Measurements from ENCODE around the gene JAK1.

The JAK1 gene

DNA sequence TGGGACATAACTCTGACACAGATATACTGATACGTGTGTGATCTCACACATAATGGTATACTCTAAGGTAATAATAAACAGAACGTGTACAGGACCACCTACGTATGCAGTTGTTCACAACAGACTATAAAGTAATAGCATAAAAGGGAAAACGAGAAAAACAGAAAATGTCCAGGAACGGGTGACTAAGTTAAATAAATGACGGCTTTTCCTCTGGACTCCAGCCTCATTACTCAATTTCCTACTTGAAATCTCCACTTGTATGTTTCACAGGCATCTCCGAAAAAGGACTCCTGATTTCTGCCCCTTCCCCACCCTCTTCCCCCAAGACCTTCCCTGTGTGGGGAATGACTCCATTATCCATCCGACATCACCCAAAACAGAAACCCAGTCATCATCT, 95.1 kb downstream of the JAK1 start:
- in situ Hi-C loops (cut with MboI; ENCODE audit: low pct_unique_long_range_greater_than_20kb, low sequenced_read_pairs, unreplicated experiment) = loop anchor here (25.0 kb wide), 1 partner anchor 166 kb away; no protein-coding TSS in a partner anchor
- no peak for DNase-seq (ENCODE audit: low spot score)
- TF ChIP-seq, protein P1, sequence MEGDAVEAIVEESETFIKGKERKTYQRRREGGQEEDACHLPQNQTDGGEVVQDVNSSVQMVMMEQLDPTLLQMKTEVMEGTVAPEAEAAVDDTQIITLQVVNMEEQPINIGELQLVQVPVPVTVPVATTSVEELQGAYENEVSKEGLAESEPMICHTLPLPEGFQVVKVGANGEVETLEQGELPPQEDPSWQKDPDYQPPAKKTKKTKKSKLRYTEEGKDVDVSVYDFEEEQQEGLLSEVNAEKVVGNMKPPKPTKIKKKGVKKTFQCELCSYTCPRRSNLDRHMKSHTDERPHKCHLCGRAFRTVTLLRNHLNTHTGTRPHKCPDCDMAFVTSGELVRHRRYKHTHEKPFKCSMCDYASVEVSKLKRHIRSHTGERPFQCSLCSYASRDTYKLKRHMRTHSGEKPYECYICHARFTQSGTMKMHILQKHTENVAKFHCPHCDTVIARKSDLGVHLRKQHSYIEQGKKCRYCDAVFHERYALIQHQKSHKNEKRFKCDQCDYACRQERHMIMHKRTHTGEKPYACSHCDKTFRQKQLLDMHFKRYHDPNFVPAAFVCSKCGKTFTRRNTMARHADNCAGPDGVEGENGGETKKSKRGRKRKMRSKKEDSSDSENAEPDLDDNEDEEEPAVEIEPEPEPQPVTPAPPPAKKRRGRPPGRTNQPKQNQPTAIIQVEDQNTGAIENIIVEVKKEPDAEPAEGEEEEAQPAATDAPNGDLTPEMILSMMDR (IDR thresholded peaks at IDR 0.05; ENCODE audit: extremely low read depth, insufficient read depth, missing control alignments) = no peak

GRCh38 chr1:64867266-64867665, 99.1 kb downstream of the JAK1 start:
- DNase-seq (ENCODE audit: low spot score) = no peak
- in situ Hi-C loops (cut with MboI; ENCODE audit: low pct_unique_long_range_greater_than_20kb, low sequenced_read_pairs, unreplicated experiment) = loop anchor here (25.0 kb wide), 1 partner anchor 170 kb away; no protein-coding TSS in a partner anchor
- TF ChIP-seq, protein P1 (IDR thresholded peaks at IDR 0.05; ENCODE audit: extremely low read depth, insufficient read depth, missing control alignments) = no peak

DNA sequence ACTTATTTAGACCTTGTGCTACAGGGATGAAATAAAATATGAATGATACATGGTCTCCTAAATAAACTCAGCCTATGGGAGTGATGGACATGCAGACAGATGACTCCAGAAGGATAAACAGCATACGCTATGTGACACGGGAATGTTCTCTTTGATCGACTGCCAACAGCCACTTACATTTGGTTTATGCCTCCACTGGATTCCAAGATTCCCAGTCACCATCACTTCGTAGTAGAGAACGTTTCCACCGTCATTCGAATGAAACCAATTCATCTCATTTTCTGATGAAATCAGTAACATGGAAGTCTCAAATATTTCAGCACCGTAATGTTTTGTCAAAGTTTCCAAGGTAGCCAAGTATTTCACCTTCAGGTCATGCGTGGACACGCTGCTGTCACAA, 99.7 kb downstream of the JAK1 start:
- no peak for DNase-seq (ENCODE audit: low spot score)
- TF ChIP-seq, protein P1 (IDR thresholded peaks at IDR 0.05; ENCODE audit: extremely low read depth, insufficient read depth, missing control alignments) = no peak
- in situ Hi-C loops (cut with MboI; ENCODE audit: low pct_unique_long_range_greater_than_20kb, low sequenced_read_pairs, unreplicated experiment) = loop anchor here (25.0 kb wide), 1 partner anchor 171 kb away; no protein-coding TSS in a partner anchor

GRCh38 chr1:64865105-64865757, 101.1 kb downstream of the JAK1 start:
- in situ Hi-C loops (cut with MboI; ENCODE audit: low pct_unique_long_range_greater_than_20kb, low sequenced_read_pairs, unreplicated experiment) = loop anchor here (25.0 kb wide), 1 partner anchor 172 kb away; no protein-coding TSS in a partner anchor
- TF ChIP-seq, protein P1 (IDR thresholded peaks at IDR 0.05; ENCODE audit: extremely low read depth, insufficient read depth, missing control alignments) = no peak
- no peak for DNase-seq (ENCODE audit: low spot score)

GRCh38 chr1:64864018-64864940, 102.1 kb downstream of the JAK1 start:
- TF ChIP-seq, protein P1 (IDR thresholded peaks at IDR 0.05; ENCODE audit: extremely low read depth, insufficient read depth, missing control alignments) = peak; percentile 5
- in situ Hi-C loops (cut with MboI; ENCODE audit: low pct_unique_long_range_greater_than_20kb, low sequenced_read_pairs, unreplicated experiment) = loop anchor here (25.0 kb wide), 1 partner anchor 173 kb away; no protein-coding TSS in a partner anchor
- DNase-seq (ENCODE audit: low spot score) = peak; percentile 76

DNA sequence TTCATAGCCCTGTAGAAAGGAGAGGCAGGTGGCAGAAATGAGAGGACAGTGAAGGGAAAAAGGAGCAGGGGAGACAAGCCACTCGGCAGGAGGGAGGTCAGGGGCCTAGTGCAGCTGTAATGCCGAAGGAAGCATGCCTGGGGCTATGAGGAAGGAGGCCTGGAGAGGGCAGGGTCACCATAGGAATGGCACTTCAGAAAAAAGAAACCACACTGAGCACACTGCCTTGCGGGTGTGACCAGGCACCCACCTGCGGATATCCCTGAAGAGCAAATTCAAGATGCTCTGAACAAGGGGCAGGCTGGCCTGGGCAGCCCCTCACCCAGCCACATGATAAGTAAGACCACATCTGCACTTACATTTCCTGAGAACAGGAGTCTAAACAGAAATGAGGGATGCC, 104.7 kb downstream of the JAK1 start:
- no peak for DNase-seq (ENCODE audit: low spot score)
- in situ Hi-C loops (cut with MboI; ENCODE audit: low pct_unique_long_range_greater_than_20kb, low sequenced_read_pairs, unreplicated experiment) = loop anchor here (25.0 kb wide), 1 partner anchor 176 kb away; no protein-coding TSS in a partner anchor

More for the DNA sequence above, 104.7 kb downstream of the JAK1 start:
- TF ChIP-seq, protein P1 (IDR thresholded peaks at IDR 0.05; ENCODE audit: extremely low read depth, insufficient read depth, missing control alignments) = peak; percentile 37

All from GM13977 (cell line).